Measurements from ENCODE around the gene NALCN. TPM values are rescaled to one million over a fixed set of nuclear protein-coding genes. Genes with fewer than 3 reads are reported as not detected.

The NALCN gene
- total RNA-seq, 1 experiment from 2014 or later: 0.52 TPM

- no peak for DNase-seq (ENCODE audit: low spot score)
- Histone ChIP-seq H3K4me1 (ENCODE audit: insufficient read depth, low read length, poor library complexity, severe bottlenecking) (peaks cover 21% of the 10 kb centered on the region), H3K9me3 (ENCODE audit: low read depth, low read length, poor library complexity, severe bottlenecking) (no peaks in the 10 kb centered on the region), H3K4me3 (ENCODE audit: low read depth, low read length, poor library complexity, severe bottlenecking) (no peak overlapping the region), H3K27ac (ENCODE audit: low read depth, low read length, poor library complexity, severe bottlenecking) (no peak overlapping the region), H3K27me3 (replicated peaks; ENCODE audit: insufficient read depth, low read depth, low read length, poor library complexity) (peaks cover 4% of the 10 kb centered on the region), H3K36me3 (ENCODE audit: insufficient read depth, low read length, poor library complexity, severe bottlenecking) (no peaks in the 10 kb centered on the region)
- CTCF ChIA-PET: no interaction called here
- no peak for TF ChIP-seq EZH2 (IDR thresholded peaks at IDR 0.05; ENCODE audit: borderline replicate concordance, low read depth, low read length, poor library complexity, severe bottlenecking)
- TF ChIP-seq CTCF (conservative IDR thresholded peaks at IDR 0.05; ENCODE audit: low read depth, low read length): no peak
- intact Hi-C loops (cut with micrococcal nuclease; ENCODE audit: unreplicated experiment): no loop called here
- no TSS peak for BruUV-seq (replicated peaks)
- POLR2A ChIA-PET (ENCODE audit: low non-redundant PET): no interaction called here
Measured at GRCh38 chr13:101341464-101341863, 74.8 kb downstream of the NALCN start.

GRCh38 chr13:101339202-101339601, 77.1 kb downstream of the NALCN start:
- POLR2A ChIA-PET (ENCODE audit: low non-redundant PET): no interaction called here
- no TSS peak for BruUV-seq (replicated peaks)
- CTCF ChIA-PET: no interaction called here

GRCh38 chr13:101332583-101332982, 83.7 kb downstream of the NALCN start:
- TF ChIP-seq EZH2 (IDR thresholded peaks at IDR 0.05; ENCODE audit: borderline replicate concordance, low read depth, low read length, poor library complexity, severe bottlenecking) (no peak), CTCF (conservative IDR thresholded peaks at IDR 0.05; ENCODE audit: low read depth, low read length) (no peak)
- ChIA-PET CTCF (no interaction called here), POLR2A (ENCODE audit: low non-redundant PET) (no interaction called here)
- Histone ChIP-seq H3K9me3 (ENCODE audit: low read depth, low read length, poor library complexity, severe bottlenecking) (no peaks in the 10 kb centered on the region), H3K36me3 (ENCODE audit: insufficient read depth, low read length, poor library complexity, severe bottlenecking) (no peaks in the 10 kb centered on the region), H3K27ac (ENCODE audit: low read depth, low read length, poor library complexity, severe bottlenecking) (no peak overlapping the region), H3K27me3 (replicated peaks; ENCODE audit: insufficient read depth, low read depth, low read length, poor library complexity) (peaks cover 4% of the 10 kb centered on the region), H3K4me3 (ENCODE audit: low read depth, low read length, poor library complexity, severe bottlenecking) (no peak overlapping the region), H3K4me1 (ENCODE audit: insufficient read depth, low read length, poor library complexity, severe bottlenecking) (no peaks in the 10 kb centered on the region)
- no peak for DNase-seq (ENCODE audit: low spot score)
- intact Hi-C loops (cut with micrococcal nuclease; ENCODE audit: unreplicated experiment): no loop called here
- no TSS peak for BruUV-seq (replicated peaks)

More at GRCh38 chr13:101339202-101339601, 77.1 kb downstream of the NALCN start:
- Histone ChIP-seq H3K36me3 (ENCODE audit: insufficient read depth, low read length, poor library complexity, severe bottlenecking) (no peaks in the 10 kb centered on the region), H3K27me3 (replicated peaks; ENCODE audit: insufficient read depth, low read depth, low read length, poor library complexity) (peaks cover 4% of the 10 kb centered on the region), H3K9me3 (ENCODE audit: low read depth, low read length, poor library complexity, severe bottlenecking) (no peaks in the 10 kb centered on the region), H3K4me3 (ENCODE audit: low read depth, low read length, poor library complexity, severe bottlenecking) (no peak overlapping the region), H3K27ac (ENCODE audit: low read depth, low read length, poor library complexity, severe bottlenecking) (no peak overlapping the region), H3K4me1 (ENCODE audit: insufficient read depth, low read length, poor library complexity, severe bottlenecking) (peaks cover 20% of the 10 kb centered on the region)
- TF ChIP-seq CTCF (conservative IDR thresholded peaks at IDR 0.05; ENCODE audit: low read depth, low read length) (no peak), EZH2 (IDR thresholded peaks at IDR 0.05; ENCODE audit: borderline replicate concordance, low read depth, low read length, poor library complexity, severe bottlenecking) (no peak)
- no peak for DNase-seq (ENCODE audit: low spot score)
- intact Hi-C loops (cut with micrococcal nuclease; ENCODE audit: unreplicated experiment): no loop called here
